ENCODE measurements around the gene SLC39A1. TPM values are rescaled to one million over a fixed set of nuclear protein-coding genes. Genes with fewer than 3 reads are reported as not detected.

Gene SLC39A1
- total RNA-seq, 1 experiment from 2014 or later: 204 TPM

GRCh38 chr1:153977250-153978240, 14.2 kb upstream of the SLC39A1 start, which contains the start of gene JTB:
Gene JTB, minus strand, starts transcription at chr1:153977674. Its CDS starts 422 bp downstream, at chr1:153977252.
- ChIA-PET POLR2A (interaction anchor here (1.0 to 3.1 kb wide), 11 partner anchors 9 to 344 kb away, joined by 3 to 55 read pairs (median 5); partner anchors contain the start of genes CHTOP, CREB3L4, GATAD2B and RAB13), CTCF (interaction anchor here (0.7 to 4.3 kb wide), 10 partner anchors 9 to 483 kb away, joined by 3 to 26 read pairs (median 4); partner anchors contain the start of genes CREB3L4, DENND4B, RAB13 and RPS27)
- peaks cover 31% of the 10 kb centered on the region for H3K4me1 Mint-ChIP-seq
- peak within 1 kb of the TSS; percentile 97 for H3K27ac Mint-ChIP-seq
- no peaks in the 10 kb centered on the region for H3K27me3 Mint-ChIP-seq (ENCODE audit: low read depth)
- H3K36me3 Mint-ChIP-seq: peaks cover 41% of the 10 kb centered on the region
- DNase-seq (ENCODE audit: low spot score) (peak; percentile 88), ATAC-seq (peak; percentile 87)
- H3K4me3 Mint-ChIP-seq: peak within 1 kb of the TSS; percentile 98
- H3K9me3 Mint-ChIP-seq: no peaks in the 10 kb centered on the region
- TF ChIP-seq ESRRA (CRISPR knock-in tag; IDR thresholded peaks at IDR 0.05; ENCODE audit: borderline replicate concordance): no peak
- no peak for TF ChIP-seq ZMAT4 (CRISPR knock-in tag; IDR thresholded peaks at IDR 0.05)
- TF ChIP-seq ZNF317 (CRISPR knock-in tag; IDR thresholded peaks at IDR 0.05; ENCODE audit: borderline replicate concordance, low read depth): no peak
- 0 out of 2 replicates have a peak, but pooled peaks have one; percentile 41 for TF ChIP-seq FOXP1 (CRISPR knock-in tag; IDR thresholded peaks at IDR 0.05; ENCODE audit: borderline replicate concordance)
- peak; percentile 11; the same call in 1 of the 2 replicates for TF ChIP-seq ARID4B (CRISPR knock-in tag; IDR thresholded peaks at IDR 0.05; ENCODE audit: borderline replicate concordance)
- peak; percentile 80; the same call in 1 of the 2 replicates for TF ChIP-seq ZNF219 (CRISPR knock-in tag; IDR thresholded peaks at IDR 0.05; ENCODE audit: borderline replicate concordance)
- TF ChIP-seq TP53 (CRISPR knock-in tag; IDR thresholded peaks at IDR 0.05): no peak; the same call in 1 of the 2 replicates
- TF ChIP-seq IRF1 (CRISPR knock-in tag; IDR thresholded peaks at IDR 0.05): peak; percentile 82
- no peak for TF ChIP-seq GRHL2 (CRISPR knock-in tag; IDR thresholded peaks at IDR 0.05; ENCODE audit: insufficient replicate concordance, severe bottlenecking)
- TF ChIP-seq EMX1 (CRISPR knock-in tag; IDR thresholded peaks at IDR 0.05): 0 out of 2 replicates have a peak, but pooled peaks have one; percentile 11
- no peak for TF ChIP-seq FOXP4 (CRISPR knock-in tag; IDR thresholded peaks at IDR 0.05)
- TF ChIP-seq ZNF416 (CRISPR knock-in tag; IDR thresholded peaks at IDR 0.05): no peak
- no peak for TF ChIP-seq CDX4 (CRISPR knock-in tag; IDR thresholded peaks at IDR 0.05; ENCODE audit: borderline replicate concordance)
- no peak for TF ChIP-seq ZNF263 (CRISPR knock-in tag; IDR thresholded peaks at IDR 0.05; ENCODE audit: low read depth)
- TF ChIP-seq ATF6 (CRISPR knock-in tag; IDR thresholded peaks at IDR 0.05): no peak
- TF ChIP-seq CREM (CRISPR knock-in tag; IDR thresholded peaks at IDR 0.05): 0 out of 2 replicates have a peak, but pooled peaks have one; percentile 47
- peak; percentile 41; the same call in 1 of the 2 replicates for TF ChIP-seq ETV6 (CRISPR knock-in tag; IDR thresholded peaks at IDR 0.05)
- no peak for TF ChIP-seq AFF4 (CRISPR knock-in tag; IDR thresholded peaks at IDR 0.05; ENCODE audit: borderline replicate concordance)
- TF ChIP-seq ZNF232 (CRISPR knock-in tag; IDR thresholded peaks at IDR 0.05): 0 out of 2 replicates have a peak, but pooled peaks have one; percentile 15
